GM23248 (cell line): ENCODE measurements around the gene BRAT1.

Experiments
- EZH2 ChIP-seq: fragments of 200-600 bp; sonication (generic); IDR thresholded peaks from 2 replicates; pipeline ENCODE4 v1.6.1; 2018; ENCODE audit warnings: antibody characterized with exemption, mild to moderate bottlenecking; ENCODE audit not compliant: insufficient read depth, poor library complexity, severe bottlenecking
- EZH2phosphoT487 ChIP-seq: fragments of 200-600 bp; sonication (generic); IDR thresholded peaks from 2 replicates; pipeline ENCODE4 v1.6.1; 2018; ENCODE audit warnings: antibody characterized with exemption, moderate library complexity, mild to moderate bottlenecking, low read depth; ENCODE audit not compliant: insufficient read depth

DNA sequence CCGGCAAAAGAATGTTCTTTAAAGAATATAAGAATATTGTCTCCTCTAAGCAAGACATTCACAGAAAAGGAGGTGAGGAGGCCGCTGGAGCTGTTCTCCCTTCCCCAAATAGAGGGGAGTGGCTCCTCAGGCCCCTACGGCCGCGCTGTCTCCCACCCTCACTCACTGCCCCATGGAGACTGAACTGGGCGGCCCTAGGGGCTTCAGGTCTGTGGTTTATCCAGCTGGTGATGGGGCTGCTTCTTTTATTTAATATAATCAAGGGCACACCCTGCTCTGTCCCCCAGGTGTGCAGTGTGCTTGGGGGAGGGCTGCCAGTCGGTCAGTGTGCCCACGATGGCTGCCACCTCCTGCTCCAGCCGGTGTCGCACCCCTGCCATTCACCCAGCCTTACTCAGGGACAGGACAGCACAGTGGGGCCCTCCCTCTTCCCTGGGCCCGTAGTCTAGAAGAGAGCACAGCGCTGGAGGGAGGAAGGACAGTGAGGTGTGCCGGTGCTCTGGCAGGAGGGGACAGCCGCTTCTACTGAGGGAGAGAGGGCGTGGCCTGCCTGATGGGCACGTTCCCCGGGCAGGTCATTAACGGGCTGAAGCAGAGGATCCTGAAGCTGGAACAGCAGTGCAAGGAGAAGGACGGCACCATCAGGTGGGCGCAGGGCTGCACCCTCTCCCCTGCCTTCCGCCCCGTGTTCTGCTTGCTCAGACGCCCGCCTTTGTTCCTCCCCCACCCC is 26.8 kb upstream of the BRAT1 start:
- TF ChIP-seq EZH2phosphoT487: no peak
- TF ChIP-seq EZH2: no peak
